ENCODE data around the gene RCOR1.
"Not testable (repeated sequence)": the region's sequence is repeated elsewhere in the genome, so short reads cannot be mapped to it uniquely, and the experiment has no call there.

The RCOR1 gene

GRCh38 chr14:102760496-102761193 is 168.2 kb downstream of the RCOR1 start:
- Histone ChIP-seq H3K27me3 (ENCODE audit: insufficient read depth, poor library complexity, severe bottlenecking) (no peaks in the 10 kb centered on the region), H3K27ac (replicated peaks) (no peak overlapping the region), H3K4me3 (replicated peaks; ENCODE audit: insufficient read depth, low read length) (no peak overlapping the region)
- no peak for DNase-seq (ENCODE audit: low read depth in 1 of 2, low spot score in 1 of 2)
- no peak for TF ChIP-seq REST (IDR thresholded peaks at IDR 0.05; ENCODE audit: insufficient replicate concordance, low read depth)
- no peak for TF ChIP-seq CTCF (IDR thresholded peaks at IDR 0.05; ENCODE audit: insufficient read depth, low read length)
- no peak for TF ChIP-seq SPI1 (IDR thresholded peaks at IDR 0.05; ENCODE audit: borderline replicate concordance, low read depth)

- H3K27ac ChIP-seq (replicated peaks), result no peak overlapping the region
- H3K27me3 ChIP-seq (ENCODE audit: insufficient read depth, poor library complexity, severe bottlenecking), result no peaks in the 10 kb centered on the region
- no peak for TF ChIP-seq GABPA (IDR thresholded peaks at IDR 0.05; ENCODE audit: low read depth)
- no peak for TF ChIP-seq SPI1 (IDR thresholded peaks at IDR 0.05; ENCODE audit: borderline replicate concordance, low read depth)
- TF ChIP-seq POLR2AphosphoS5 (IDR thresholded peaks at IDR 0.05; ENCODE audit: low read depth), result no peak
- TF ChIP-seq REST (IDR thresholded peaks at IDR 0.05; ENCODE audit: insufficient replicate concordance, low read depth), result no peak
- no peak for TF ChIP-seq CTCF (IDR thresholded peaks at IDR 0.05; ENCODE audit: insufficient read depth, low read length)
- H3K4me3 ChIP-seq (replicated peaks; ENCODE audit: insufficient read depth, low read length), result no peak overlapping the region
- DNase-seq (ENCODE audit: low read depth in 1 of 2, low spot score in 1 of 2), result no peak
These were observed 168.8 kb downstream of the RCOR1 start for GRCh38 chr14:102761206-102761605.

- no peak for DNase-seq (ENCODE audit: low read depth in 1 of 2, low spot score in 1 of 2)
- TF ChIP-seq SPI1 (IDR thresholded peaks at IDR 0.05; ENCODE audit: borderline replicate concordance, low read depth), result no peak
- no peak for TF ChIP-seq GABPA (IDR thresholded peaks at IDR 0.05; ENCODE audit: low read depth)
- no peak for TF ChIP-seq CTCF (IDR thresholded peaks at IDR 0.05; ENCODE audit: insufficient read depth, low read length)
- TF ChIP-seq POLR2AphosphoS5 (IDR thresholded peaks at IDR 0.05; ENCODE audit: low read depth), result no peak
These were observed 171.8 kb downstream of the RCOR1 start for GRCh38 chr14:102764220-102764671.

GRCh38 chr14:102765770-102766169 is 173.3 kb downstream of the RCOR1 start:
- H3K27ac ChIP-seq (replicated peaks); H3K27me3 ChIP-seq (ENCODE audit: insufficient read depth, poor library complexity, severe bottlenecking); H3K4me3 ChIP-seq (replicated peaks; ENCODE audit: insufficient read depth, low read length); DNase-seq (ENCODE audit: low read depth in 1 of 2, low spot score in 1 of 2): not testable (repeated sequence)

More at GRCh38 chr14:102764220-102764671, 171.8 kb downstream of the RCOR1 start:
- H3K27ac ChIP-seq (replicated peaks), result no peak overlapping the region
- no peak overlapping the region for H3K4me3 ChIP-seq (replicated peaks; ENCODE audit: insufficient read depth, low read length)
- no peaks in the 10 kb centered on the region for H3K27me3 ChIP-seq (ENCODE audit: insufficient read depth, poor library complexity, severe bottlenecking)

Data from HL-60 (cell line).